IMR-90 (cell line): ENCODE measurements around the gene IGHMBP2. TPM values are rescaled to one million over a fixed set of nuclear protein-coding genes. Genes with fewer than 3 reads are reported as not detected.

Experiments
- ATAC-seq: fragments of 200-7000 bp; cut with Tn5 transposase; 2 replicates; pipeline ENCODE4 v1.9.1; 2020; ENCODE audit warnings: low read depth, mild to moderate bottlenecking, moderate library complexity
- BruUV-seq: library from RNA; stranded (reverse); fragments of 400-500 nt; replicated peaks from 2 replicates; lab custom pipeline; 2021; lab: Mats Ljungman, UMichigan
- CTCF ChIA-PET: fragments of 300-600 bp; formaldehyde crosslinking; extraction: SDS; loops from one replicate; lab custom pipeline; 2021; ENCODE audit warnings: antibody characterized with exemption; lab: Yijun Ruan, JAX
- POLR2A ChIA-PET: fragments of 300-600 bp; sonication (Branson Sonifier 250); formaldehyde crosslinking; loops from one replicate; lab custom pipeline; 2022; ENCODE audit warnings: antibody characterized with exemption; ENCODE audit not compliant: unreplicated experiment; lab: Charles Lee
- DNase-seq: peaks from one replicate; pipeline ENCODE4 v3.0.0; 2013
- H2AFZ ChIP-seq: replicated peaks from 2 replicates; pipeline ENCODE3; 2013; ENCODE audit warnings: low read length, mild to moderate bottlenecking; ENCODE audit not compliant: poor library complexity
- H2AK5ac ChIP-seq: 2 replicates; pipeline ENCODE4 v1.6.1; 2013; ENCODE audit warnings: low read depth, low read length, inconsistent platforms
- H2AK9ac ChIP-seq: replicated peaks from 2 replicates; pipeline ENCODE3; 2013; ENCODE audit warnings: mild to moderate bottlenecking, low read depth, low read length, moderate library complexity; ENCODE audit not compliant: poor library complexity
- H2BK120ac ChIP-seq: 2 replicates; pipeline ENCODE4 v1.6.1; 2013; ENCODE audit warnings: low read depth, low read length, inconsistent platforms
- H2BK15ac ChIP-seq: 3 replicates; pipeline ENCODE4 v1.6.1; 2013; ENCODE audit warnings: low read depth, low read length, inconsistent platforms
- H2BK20ac ChIP-seq: 2 replicates; pipeline ENCODE4 v1.6.1; 2013; ENCODE audit warnings: low read depth, mild to moderate bottlenecking, inconsistent platforms, low read length, moderate library complexity
- H2BK5ac ChIP-seq: 2 replicates; pipeline ENCODE4 v1.6.1; 2013; ENCODE audit warnings: mild to moderate bottlenecking, low read depth, low read length, inconsistent platforms; ENCODE audit not compliant: poor library complexity, severe bottlenecking
- H3K14ac ChIP-seq: replicated peaks from 2 replicates; pipeline ENCODE4 v1.6.1; 2013; ENCODE audit warnings: low read depth, low read length, inconsistent platforms
- H3K18ac ChIP-seq: 2 replicates; pipeline ENCODE4 v1.6.1; 2013; ENCODE audit warnings: low read depth, low read length, control low read depth
- H3K23ac ChIP-seq: 2 replicates; pipeline ENCODE4 v1.6.1; 2013; ENCODE audit warnings: low read depth, low read length, inconsistent platforms
- H3K27ac ChIP-seq: 2 replicates; pipeline ENCODE4 v1.5.1; 2013; ENCODE audit warnings: mild to moderate bottlenecking, control low read depth, low read length; ENCODE audit not compliant: insufficient read depth
- H3K27me3 ChIP-seq: 2 replicates; pipeline ENCODE4 v1.6.1; 2013; ENCODE audit warnings: low read length; ENCODE audit not compliant: control insufficient read depth, insufficient read depth
- H3K36me3 ChIP-seq: 2 replicates; pipeline ENCODE4 v1.6.1; 2013; ENCODE audit warnings: low read length, mixed read lengths; ENCODE audit not compliant: control insufficient read depth, insufficient read depth
- H3K4ac ChIP-seq: 2 replicates; pipeline ENCODE4 v1.6.1; 2013; ENCODE audit warnings: low read depth, low read length, inconsistent platforms
- H3K4me1 ChIP-seq: 2 replicates; pipeline ENCODE4 v1.6.1; 2013; ENCODE audit warnings: low read length, mixed read lengths; ENCODE audit not compliant: control insufficient read depth, insufficient read depth
- H3K4me2 ChIP-seq: 2 replicates; pipeline ENCODE4 v1.6.1; 2013; ENCODE audit warnings: low read depth, mild to moderate bottlenecking, control low read depth, low read length, moderate library complexity
- H3K4me3 ChIP-seq: 2 replicates; pipeline ENCODE4 v1.5.1; 2013; ENCODE audit warnings: low read depth, mild to moderate bottlenecking, control low read depth, low read length, moderate library complexity; ENCODE audit not compliant: insufficient read depth
- H3K56ac ChIP-seq: 2 replicates; pipeline ENCODE4 v1.6.1; 2013; ENCODE audit warnings: low read length, inconsistent platforms; ENCODE audit not compliant: insufficient read depth; ENCODE audit errors: extremely low read depth
- H3K79me1 ChIP-seq, 2 experiments: 2 replicates each; pipeline ENCODE4 v1.6.1; 2013; ENCODE audit warnings: low read length in 2 of 2, inconsistent platforms in 1 of 2, low read depth in 1 of 2
- H3K9ac ChIP-seq: 2 replicates; pipeline ENCODE4 v1.6.1; 2013; ENCODE audit warnings: low read depth, low read length, control low read depth
- H3K9me1 ChIP-seq: 2 replicates; pipeline ENCODE4 v1.6.1; 2013; ENCODE audit warnings: low read length, inconsistent platforms; ENCODE audit not compliant: insufficient read depth
- H3K9me3 ChIP-seq: 2 replicates; pipeline ENCODE4 v1.6.1; 2013; ENCODE audit warnings: low read length; ENCODE audit not compliant: control insufficient read depth, insufficient read depth
- H4K20me1 ChIP-seq: 2 replicates; pipeline ENCODE4 v1.6.1; 2013; ENCODE audit warnings: low read length, inconsistent platforms; ENCODE audit not compliant: insufficient read depth
- H4K5ac ChIP-seq: 2 replicates; pipeline ENCODE4 v1.6.1; 2013; ENCODE audit warnings: mild to moderate bottlenecking, low read depth, low read length, control low read depth
- H4K8ac ChIP-seq, 2 experiments: 2 replicates each; pipeline ENCODE4 v1.6.1; 2013; ENCODE audit warnings: low read depth in 2 of 2, low read length in 2 of 2, control low read depth in 1 of 2, inconsistent platforms in 1 of 2
- H4K91ac ChIP-seq: 2 replicates; pipeline ENCODE4 v1.6.1; 2013; ENCODE audit warnings: low read depth, low read length, inconsistent platforms; ENCODE audit not compliant: insufficient read depth
- CTCF ChIP-seq: conservative IDR thresholded peaks from 2 replicates; pipeline ENCODE4 v1.5.1; 2012; ENCODE audit warnings: mild to moderate bottlenecking, low read depth, low read length, improper control_type of control experiment
- USF2 ChIP-seq: fragments of 150-350 bp; IDR thresholded peaks from 2 replicates; pipeline ENCODE4 v1.6.1; 2017; ENCODE audit warnings: mild to moderate bottlenecking, antibody characterized with exemption, low read length, low read depth
- WGBS, 2 experiments: methylation state at CpG; one replicate each; pipeline versions ENCODE4 v1.1.5 to v1.1.7; 2013; ENCODE audit warnings: missing lambda C conversion rate in 2 of 2; ENCODE audit not compliant: insufficient read length in 1 of 2; ENCODE audit errors: extremely low coverage in 2 of 2; 5-methylcytosine and 5-hydroxymethylcytosine counted together
- dilution Hi-C: fragments of 300-500 bp; cut with HindIII; formaldehyde crosslinking; loops from one replicate; pipeline ENCODE4 v1.14.3; 2018; ENCODE audit warnings: low sequenced_read_pairs; ENCODE audit not compliant: unreplicated experiment
- in situ Hi-C: fragments of 300-500 bp; cut with MboI; formaldehyde crosslinking; loops from 3 replicates; pipeline ENCODE4 v1.14.3; 2019; ENCODE audit warnings: low sequenced_read_pairs, inconsistent platforms, mixed read lengths
- intact Hi-C: fragments of 100-400 bp; cut with micrococcal nuclease; formaldehyde crosslinking; loops from 2 replicates; pipeline ENCODE4 v1.10.0; 2022
- polyA plus RNA-seq, 3 experiments: library from polyadenylated mRNA; depleted of rRNA; stranded (reverse); fragments of >200 nt; gene quantifications; 2 replicates each; pipeline ENCODE4 v1.2.3, GENCODE V29; 2012; ENCODE audit warnings: low replicate concordance in 1 of 3
- total RNA-seq: library from RNA; depleted of rRNA; stranded (reverse); fragments of >200 nt; gene quantifications from 2 replicates; pipeline ENCODE4 v1.2.3, GENCODE V29; 2012

IGHMBP2 gene
- total and polyA plus RNA-seq, 2 of the 4 experiments (the other 2 are of a cell fraction): 4.5 to 11.1 TPM

- no peak for TF ChIP-seq USF2
Observed at GRCh38 chr11:68935516-68936357, 32.0 kb downstream of the IGHMBP2 start (continued).

- no peak overlapping the region for H2BK5ac ChIP-seq
- H3K4me2 ChIP-seq: no peak overlapping the region
- H3K56ac ChIP-seq: no peak overlapping the region
- no peak overlapping the region for H4K8ac ChIP-seq
- no peak overlapping the region for H2BK120ac ChIP-seq
- ChIA-PET POLR2A (no interaction called here), CTCF (no interaction called here)
- H2AFZ ChIP-seq: no peak overlapping the region
- H3K9me3 ChIP-seq: no peaks in the 10 kb centered on the region
- dilution Hi-C loops (no loop called here), in situ Hi-C loops (loop anchor here (25.0 kb wide), 1 partner anchor 726 kb away; no protein-coding TSS in a partner anchor), intact Hi-C loops (no loop called here)
- BruUV-seq: no TSS peak
- H2BK15ac ChIP-seq: no peak overlapping the region
- WGBS, 2 experiments: 92% methylated on average over 2 of the region's 10 CpGs; no CpG with 5 or more reads in 1 of the 2 experiments
- no peak for TF ChIP-seq CTCF
- no peak overlapping the region for H2AK9ac ChIP-seq
- H3K4me3 ChIP-seq: no peak overlapping the region
- no peaks in the 10 kb centered on the region for H3K27me3 ChIP-seq
- H3K79me1 ChIP-seq: no peaks in the 10 kb centered on the region
- no peaks in the 10 kb centered on the region for H4K20me1 ChIP-seq
- H2AK5ac ChIP-seq: no peak overlapping the region
- H3K18ac ChIP-seq: no peak overlapping the region
- H4K5ac ChIP-seq: no peak overlapping the region
- H2BK20ac ChIP-seq: no peak overlapping the region
- DNase-seq (no peak), ATAC-seq (no peak)
- no peak overlapping the region for H3K9ac ChIP-seq
- H3K14ac ChIP-seq: no peak overlapping the region
- H3K27ac ChIP-seq: no peak overlapping the region
- H3K4ac ChIP-seq: no peak overlapping the region
- peaks cover 4% of the 10 kb centered on the region; the same call in 1 of the 2 replicates for H3K9me1 ChIP-seq
- peaks cover 71% of the 10 kb centered on the region for H3K36me3 ChIP-seq
- H3K4me1 ChIP-seq: no peaks in the 10 kb centered on the region
- H4K91ac ChIP-seq: no peak overlapping the region
- no peak overlapping the region for H3K23ac ChIP-seq
Observed at GRCh38 chr11:68936358-68936636, 32.6 kb downstream of the IGHMBP2 start.
